ENCODE results near the gene KTI12.
A peak's percentile ranks its signal among the peaks of the same experiment; 100 is the strongest.

Gene KTI12

DNA sequence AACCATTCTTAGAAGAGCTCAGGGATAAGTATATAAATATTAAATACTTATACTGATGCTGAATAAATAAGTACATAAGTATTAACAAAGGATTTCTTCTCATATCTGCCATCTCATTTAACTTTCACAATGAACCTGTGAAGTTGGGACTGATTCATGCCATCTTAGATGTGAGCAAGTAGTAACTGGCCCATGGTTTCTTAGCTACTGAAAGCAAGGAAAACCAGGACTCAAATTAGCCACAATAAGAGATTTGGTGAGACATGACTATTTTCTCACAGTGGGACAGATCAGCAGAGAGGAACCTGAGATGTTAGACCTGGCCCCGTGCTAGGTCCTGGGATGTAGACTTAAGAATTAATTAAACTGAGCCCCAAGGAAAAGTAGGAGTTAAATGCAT, 34.9 kb downstream of the KTI12 start:
- no peak for TF ChIP-seq CTCF (IDR thresholded peaks at IDR 0.05; ENCODE audit: borderline replicate concordance, insufficient read depth, low read depth, low read length)

DNA sequence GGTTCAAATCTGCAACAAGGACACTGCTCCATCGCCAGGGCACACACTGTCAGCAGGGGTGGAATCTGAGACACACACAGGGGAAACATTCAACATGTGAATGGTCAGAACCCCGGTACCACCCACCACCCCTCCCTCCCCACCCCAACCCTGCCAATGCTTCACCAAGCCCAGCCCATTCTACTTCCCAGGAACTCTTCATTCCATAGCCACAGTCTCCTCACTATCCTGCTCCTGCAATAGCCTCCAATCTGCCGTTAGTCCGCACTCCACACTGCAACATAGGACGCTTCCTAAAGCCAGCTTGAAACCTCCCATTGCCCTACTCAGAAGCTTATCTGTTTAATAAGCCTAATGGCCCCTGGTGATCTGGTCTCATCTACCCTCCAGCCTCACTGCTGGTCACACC, 35.6 kb downstream of the KTI12 start:
- TF ChIP-seq CTCF (IDR thresholded peaks at IDR 0.05; ENCODE audit: borderline replicate concordance, insufficient read depth, low read depth, low read length) = no peak
- H3K4me3 ChIP-seq (ENCODE audit: low read depth, low read length) = no peak overlapping the region

More for the DNA sequence above, 34.9 kb downstream of the KTI12 start:
- H3K4me3 ChIP-seq (ENCODE audit: low read depth, low read length) = no peak overlapping the region

DNA sequence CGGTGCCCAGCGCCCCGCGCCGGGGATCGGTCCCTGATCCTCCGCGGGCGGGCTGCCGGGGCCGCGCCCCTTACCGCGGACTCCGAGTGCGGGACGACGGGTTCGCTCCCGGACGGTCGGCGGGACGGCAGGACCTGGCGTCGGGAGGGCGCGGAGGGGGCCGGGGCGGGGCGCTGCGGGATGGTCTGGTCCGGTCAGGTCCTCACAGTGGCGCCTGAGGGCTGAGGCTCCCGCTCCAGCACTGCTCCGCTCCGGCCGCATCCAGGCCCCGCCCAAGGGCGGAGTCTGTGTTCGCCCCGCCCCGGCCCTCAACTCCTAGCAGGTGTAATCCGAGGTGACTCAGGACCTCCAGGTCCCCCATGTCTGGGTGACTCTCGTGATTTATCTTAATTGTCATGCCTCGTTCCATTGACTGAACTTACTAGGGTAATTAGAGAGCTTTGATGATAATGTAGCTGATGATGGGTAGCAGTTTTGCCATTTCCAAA, 43.1 kb downstream of the KTI12 start, which contains the start of gene RAB3B:
RAB3B (minus strand) TSS at position 223 of the 488 bp plus-strand sequence. CDS start 13,583 bp downstream, outside the sequence.
- peak within 1 kb of the TSS; percentile 41 for H3K4me3 ChIP-seq (ENCODE audit: low read depth, low read length)
- no peak for TF ChIP-seq CTCF (IDR thresholded peaks at IDR 0.05; ENCODE audit: borderline replicate concordance, insufficient read depth, low read depth, low read length)

DNA sequence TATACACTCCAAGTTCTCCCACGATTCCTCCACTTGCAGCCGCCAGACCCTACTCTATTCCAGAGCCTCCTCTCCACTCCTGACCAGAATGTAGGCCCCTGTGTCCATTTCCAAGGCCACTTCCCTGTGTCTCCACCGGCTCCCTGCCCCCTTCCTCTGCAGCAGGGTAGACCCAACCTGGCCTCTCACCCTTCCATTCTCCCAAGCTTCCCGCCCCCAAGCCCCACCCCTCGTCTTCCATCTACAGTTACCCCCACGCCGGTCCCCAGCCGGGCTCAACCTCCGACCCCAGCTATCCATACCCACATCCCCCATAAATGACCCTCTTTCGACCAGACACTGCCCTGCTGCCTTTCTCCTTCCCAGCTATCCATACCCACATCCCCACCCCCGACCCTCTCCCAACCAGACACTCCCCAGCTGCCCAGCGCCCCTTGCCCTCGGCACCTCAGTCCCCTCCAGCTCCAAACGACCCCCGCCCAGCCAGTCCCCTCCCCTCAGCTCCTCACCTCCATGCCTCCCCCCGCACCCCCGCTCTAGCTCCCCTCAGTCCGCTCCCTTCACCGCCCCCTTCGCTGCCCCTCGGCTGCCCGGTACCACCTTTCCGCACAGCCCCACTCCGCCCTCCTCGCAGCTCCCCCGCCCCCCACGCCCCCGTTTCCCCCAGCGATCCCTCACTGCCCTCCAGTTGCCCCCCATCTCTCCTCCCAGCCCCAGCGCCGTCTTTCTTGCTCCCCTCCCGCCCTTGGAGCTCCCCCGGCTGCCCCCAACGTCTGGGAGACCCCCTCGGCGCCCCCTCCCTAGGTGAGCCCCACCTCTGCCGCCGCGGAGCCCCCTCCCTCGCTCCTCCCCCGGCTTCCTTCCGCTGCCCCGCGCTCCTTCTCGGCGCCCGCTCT, 43.8 kb downstream of the KTI12 start:
- no peak for TF ChIP-seq CTCF (IDR thresholded peaks at IDR 0.05; ENCODE audit: borderline replicate concordance, insufficient read depth, low read depth, low read length)
- H3K4me3 ChIP-seq (ENCODE audit: low read depth, low read length) = peak overlapping the region; percentile 41

DNA sequence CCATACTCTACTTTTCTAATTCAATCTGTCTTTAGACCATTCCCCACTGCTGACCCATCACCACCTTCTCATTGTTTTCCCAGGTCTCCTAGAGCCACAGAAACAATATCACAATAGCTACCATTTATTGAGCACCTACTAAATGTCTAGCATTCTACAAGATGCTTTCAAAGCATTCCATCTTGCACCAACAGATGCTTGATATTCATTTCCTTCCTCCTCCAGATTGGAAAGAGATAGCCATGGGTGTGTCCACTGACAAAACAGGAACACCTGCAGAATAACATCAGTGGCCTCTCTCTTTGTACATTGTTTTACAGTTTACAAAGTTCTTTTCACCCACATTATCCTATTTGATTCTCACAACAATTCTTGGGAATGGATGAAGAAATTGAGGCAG, 45.4 kb downstream of the KTI12 start:
- no peak overlapping the region for H3K4me3 ChIP-seq (ENCODE audit: low read depth, low read length)

GRCh38 chr1:51986718-51987117, 46.9 kb downstream of the KTI12 start:
- TF ChIP-seq CTCF (IDR thresholded peaks at IDR 0.05; ENCODE audit: borderline replicate concordance, insufficient read depth, low read depth, low read length) = no peak
- H3K4me3 ChIP-seq (ENCODE audit: low read depth, low read length) = no peak overlapping the region

More for the DNA sequence above, 45.4 kb downstream of the KTI12 start:
- no peak for TF ChIP-seq CTCF (IDR thresholded peaks at IDR 0.05; ENCODE audit: borderline replicate concordance, insufficient read depth, low read depth, low read length)

- no peak for TF ChIP-seq CTCF (IDR thresholded peaks at IDR 0.05; ENCODE audit: borderline replicate concordance, insufficient read depth, low read depth, low read length)
- no peak overlapping the region for H3K4me3 ChIP-seq (ENCODE audit: low read depth, low read length)
Observed at GRCh38 chr1:51982161-51982560, 51.4 kb downstream of the KTI12 start.
